Measurements from ENCODE around the gene IER3. TPM values are rescaled to one million over a fixed set of nuclear protein-coding genes. Genes with fewer than 3 reads are reported as not detected.

The IER3 gene
- total RNA-seq, 2 experiments from 2014 or later, result 167 to 171 TPM

GRCh38 chr6:30716879-30717128 lies 27.5 kb downstream of the IER3 start:
- ChIA-PET CTCF (interaction anchor here (0.5 to 24.6 kb wide), 6 partner anchors 9 to 371 kb away, joined by 3 to 628 read pairs (median 4); partner anchors contain the start of gene DHX16), POLR2A (interaction anchor here (0.7 to 9.7 kb wide), 11 partner anchors 11 to 159 kb away, joined by 3 to 209 read pairs (median 5); partner anchors contain the start of genes DHX16, IER3, MRPS18B and NRM)
- DNase-seq, result no peak
- H3K4me3 Mint-ChIP-seq, result peak overlapping the region; percentile 92
- peaks cover 62% of the 10 kb centered on the region for H3K36me3 Mint-ChIP-seq
- intact Hi-C loops (cut with micrococcal nuclease), result loop anchor here (1.0 to 2.0 kb wide), 5 partner anchors 25 to 160 kb away; partner anchors contain the start of genes ABCF1, FLOT1, GNL1 and MRPS18B
- no peaks in the 10 kb centered on the region for H3K27me3 Mint-ChIP-seq
- H3K9me3 Mint-ChIP-seq, result no peaks in the 10 kb centered on the region
- peaks cover 45% of the 10 kb centered on the region for H3K4me1 Mint-ChIP-seq (ENCODE audit: low read depth)
- H3K27ac Mint-ChIP-seq, result peak overlapping the region; percentile 99

GRCh38 chr6:30714263-30714662 lies 30.1 kb downstream of the IER3 start:
- Mint-ChIP-seq H3K4me3 (no peak overlapping the region), H3K27me3 (no peaks in the 10 kb centered on the region), H3K36me3 (peaks cover 62% of the 10 kb centered on the region), H3K9me3 (no peaks in the 10 kb centered on the region), H3K4me1 (ENCODE audit: low read depth) (peaks cover 43% of the 10 kb centered on the region), H3K27ac (no peak overlapping the region)
- ChIA-PET POLR2A (no interaction called here), CTCF (no interaction called here)
- intact Hi-C loops (cut with micrococcal nuclease), result no loop called here
- no peak for DNase-seq

- H3K27me3 Mint-ChIP-seq, result no peaks in the 10 kb centered on the region
- H3K27ac Mint-ChIP-seq, result no peak overlapping the region
- H3K4me3 Mint-ChIP-seq, result no peak overlapping the region
- CTCF ChIA-PET, result interaction anchor here (0.7 to 3.3 kb wide), 6 partner anchors 10 to 367 kb away, joined by 3 to 11 read pairs (median 4); no protein-coding TSS in a partner anchor
- POLR2A ChIA-PET, result interaction anchor here (1.5 kb wide), 1 partner anchor 25 kb away, joined by 3 read pairs; no protein-coding TSS in a partner anchor
- peaks cover 31% of the 10 kb centered on the region for H3K4me1 Mint-ChIP-seq (ENCODE audit: low read depth)
- peaks cover 68% of the 10 kb centered on the region for H3K36me3 Mint-ChIP-seq
- DNase-seq, result no peak
- H3K9me3 Mint-ChIP-seq, result no peaks in the 10 kb centered on the region
- intact Hi-C loops (cut with micrococcal nuclease), result no loop called here
Observed at GRCh38 chr6:30712441-30712945, 31.9 kb downstream of the IER3 start.

GRCh38 chr6:30711758-30712380 lies 32.5 kb downstream of the IER3 start:
- H3K27me3 Mint-ChIP-seq, result no peaks in the 10 kb centered on the region
- no peak for DNase-seq
- POLR2A ChIA-PET, result interaction anchor here (1.5 kb wide), 1 partner anchor 25 kb away, joined by 3 read pairs; no protein-coding TSS in a partner anchor
- no peak overlapping the region for H3K4me3 Mint-ChIP-seq
- H3K36me3 Mint-ChIP-seq, result peaks cover 69% of the 10 kb centered on the region
- CTCF ChIA-PET, result interaction anchor here (0.7 to 3.3 kb wide), 5 partner anchors 15 to 368 kb away, joined by 3 to 11 read pairs (median 4); no protein-coding TSS in a partner anchor
- no peak overlapping the region for H3K27ac Mint-ChIP-seq
- no peaks in the 10 kb centered on the region for H3K9me3 Mint-ChIP-seq
- H3K4me1 Mint-ChIP-seq (ENCODE audit: low read depth), result peaks cover 31% of the 10 kb centered on the region
- intact Hi-C loops (cut with micrococcal nuclease), result no loop called here

- Mint-ChIP-seq H3K27me3 (no peaks in the 10 kb centered on the region), H3K27ac (no peak overlapping the region), H3K9me3 (no peaks in the 10 kb centered on the region), H3K4me3 (no peak overlapping the region), H3K36me3 (peaks cover 68% of the 10 kb centered on the region), H3K4me1 (ENCODE audit: low read depth) (peaks cover 12% of the 10 kb centered on the region)
- intact Hi-C loops (cut with micrococcal nuclease), result no loop called here
- ChIA-PET CTCF (interaction anchor here (3.3 kb wide), 1 partner anchor 30 kb away, joined by 11 read pairs; no protein-coding TSS in a partner anchor), POLR2A (no interaction called here)
- no peak for DNase-seq
Observed at GRCh38 chr6:30709101-30709868, 35.1 kb downstream of the IER3 start.

GRCh38 chr6:30707281-30707850 lies 37.0 kb downstream of the IER3 start:
- POLR2A ChIA-PET, result no interaction called here
- Mint-ChIP-seq H3K4me1 (ENCODE audit: low read depth) (peaks cover 8% of the 10 kb centered on the region), H3K36me3 (peaks cover 68% of the 10 kb centered on the region), H3K9me3 (no peaks in the 10 kb centered on the region), H3K4me3 (no peak overlapping the region), H3K27me3 (no peaks in the 10 kb centered on the region), H3K27ac (no peak overlapping the region)
- CTCF ChIA-PET, result interaction anchor here (0.6 kb wide), 1 partner anchor 10 kb away, joined by 3 read pairs; the partner anchor contains the start of gene MDC1
- intact Hi-C loops (cut with micrococcal nuclease), result no loop called here
- no peak for DNase-seq

- Mint-ChIP-seq H3K4me1 (ENCODE audit: low read depth) (no peaks in the 10 kb centered on the region), H3K9me3 (no peaks in the 10 kb centered on the region), H3K4me3 (no peak overlapping the region), H3K36me3 (peaks cover 56% of the 10 kb centered on the region), H3K27ac (no peak overlapping the region), H3K27me3 (no peaks in the 10 kb centered on the region)
- no peak for DNase-seq
- CTCF ChIA-PET, result interaction anchor here (0.8 to 1.4 kb wide), 2 partner anchors 27 to 373 kb away, joined by 4 read pairs; no protein-coding TSS in a partner anchor
- POLR2A ChIA-PET, result interaction anchor here (0.8 kb wide), 1 partner anchor 12 kb away, joined by 3 read pairs; the partner anchor contains the start of gene MDC1
- intact Hi-C loops (cut with micrococcal nuclease), result no loop called here
Observed at GRCh38 chr6:30705620-30706019, 38.7 kb downstream of the IER3 start.

- CTCF ChIA-PET, result interaction anchor here (1.0 to 1.7 kb wide), 2 partner anchors 13 to 425 kb away, joined by 4 read pairs; partner anchors contain the start of gene NRM
- H3K9me3 Mint-ChIP-seq, result no peaks in the 10 kb centered on the region
- no peaks in the 10 kb centered on the region for H3K27me3 Mint-ChIP-seq
- H3K4me3 Mint-ChIP-seq, result no peak overlapping the region
- H3K4me1 Mint-ChIP-seq (ENCODE audit: low read depth), result no peaks in the 10 kb centered on the region
- no peak overlapping the region for H3K27ac Mint-ChIP-seq
- peaks cover 59% of the 10 kb centered on the region for H3K36me3 Mint-ChIP-seq
- POLR2A ChIA-PET, result no interaction called here
- DNase-seq, result no peak
- intact Hi-C loops (cut with micrococcal nuclease), result no loop called here
Observed at GRCh38 chr6:30703821-30704220, 40.5 kb downstream of the IER3 start.

GRCh38 chr6:30703011-30703410 lies 41.3 kb downstream of the IER3 start:
- POLR2A ChIA-PET, result no interaction called here
- Mint-ChIP-seq H3K27ac (no peak overlapping the region), H3K9me3 (no peaks in the 10 kb centered on the region), H3K4me1 (ENCODE audit: low read depth) (no peaks in the 10 kb centered on the region), H3K4me3 (no peak overlapping the region), H3K36me3 (peaks cover 57% of the 10 kb centered on the region), H3K27me3 (no peaks in the 10 kb centered on the region)
- DNase-seq, result no peak
- intact Hi-C loops (cut with micrococcal nuclease), result no loop called here
- CTCF ChIA-PET, result no interaction called here

GRCh38 chr6:30700340-30700739 lies 44.0 kb downstream of the IER3 start:
- peaks cover 41% of the 10 kb centered on the region for H3K36me3 Mint-ChIP-seq
- ChIA-PET CTCF (interaction anchor here (1.9 kb wide), 1 partner anchor 22 kb away, joined by 5 read pairs; no protein-coding TSS in a partner anchor), POLR2A (no interaction called here)
- no peak for DNase-seq
- no peaks in the 10 kb centered on the region for H3K4me1 Mint-ChIP-seq (ENCODE audit: low read depth)
- intact Hi-C loops (cut with micrococcal nuclease), result no loop called here
- H3K4me3 Mint-ChIP-seq, result no peak overlapping the region
- H3K27me3 Mint-ChIP-seq, result no peaks in the 10 kb centered on the region
- H3K27ac Mint-ChIP-seq, result no peak overlapping the region
- no peaks in the 10 kb centered on the region for H3K9me3 Mint-ChIP-seq

GRCh38 chr6:30696432-30696831 lies 47.9 kb downstream of the IER3 start:
- no peak overlapping the region for H3K27ac Mint-ChIP-seq
- peaks cover 10% of the 10 kb centered on the region for H3K36me3 Mint-ChIP-seq
- H3K4me3 Mint-ChIP-seq, result no peak overlapping the region
- DNase-seq, result no peak
- peaks cover 4% of the 10 kb centered on the region for H3K4me1 Mint-ChIP-seq (ENCODE audit: low read depth)
- intact Hi-C loops (cut with micrococcal nuclease), result no loop called here
- ChIA-PET CTCF (interaction anchor here (0.8 to 1.5 kb wide), 4 partner anchors 16 to 34 kb away, joined by 3 to 4 read pairs (median 3); no protein-coding TSS in a partner anchor), POLR2A (no interaction called here)
- H3K27me3 Mint-ChIP-seq, result no peaks in the 10 kb centered on the region
- no peaks in the 10 kb centered on the region for H3K9me3 Mint-ChIP-seq
